SH-SY5Y (cell line): Measurements from ENCODE around the gene C2orf81.

Source experiments
- GATA2 ChIP-seq: IDR thresholded peaks from 2 replicates; pipeline ENCODE4 v1.6.1; 2011; ENCODE audit warnings: mild to moderate bottlenecking, low read depth, low read length
- GATA3 ChIP-seq: IDR thresholded peaks from 2 replicates; pipeline ENCODE4 v1.6.1; 2011; ENCODE audit warnings: low read depth, mild to moderate bottlenecking, low read length, moderate library complexity

- TF ChIP-seq GATA2: no peak
- no peak for TF ChIP-seq GATA3
Measured at GRCh38 chr2:74381751-74382150, 39.7 kb downstream of the C2orf81 start.
